Measurements from ENCODE around the gene SLC22A5.

The SLC22A5 gene

DNA sequence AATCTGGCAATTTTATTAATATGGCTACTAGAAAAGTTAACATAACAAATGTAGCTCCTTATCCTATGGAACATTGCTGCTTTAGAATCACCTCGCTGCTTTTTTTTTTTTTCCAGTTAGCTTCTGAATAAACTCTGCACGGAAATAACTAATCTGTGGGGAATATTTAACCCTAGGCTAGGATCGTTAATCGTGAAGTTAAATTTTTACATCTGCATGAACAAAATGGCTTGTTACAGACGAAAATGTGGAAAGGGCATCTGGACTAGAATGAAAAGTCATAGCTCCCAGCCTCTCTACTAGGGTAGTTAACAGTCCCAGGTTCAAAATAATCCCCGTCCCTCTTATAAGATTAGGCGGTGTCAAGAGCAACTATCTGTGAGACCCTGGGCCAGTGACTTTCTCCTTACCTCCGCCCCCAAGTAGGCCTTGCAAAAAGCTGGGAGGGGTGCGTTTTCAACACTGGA, 470 bp upstream of the SLC22A5 start:
- no peak for TF ChIP-seq USF1 (IDR thresholded peaks at IDR 0.05)
- no peak for TF ChIP-seq EGR1 (IDR thresholded peaks at IDR 0.05)
- TF ChIP-seq, protein P1, sequence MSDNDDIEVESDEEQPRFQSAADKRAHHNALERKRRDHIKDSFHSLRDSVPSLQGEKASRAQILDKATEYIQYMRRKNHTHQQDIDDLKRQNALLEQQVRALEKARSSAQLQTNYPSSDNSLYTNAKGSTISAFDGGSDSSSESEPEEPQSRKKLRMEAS (IDR thresholded peaks at IDR 0.05) = no peak
- no peak for TF ChIP-seq CREB1 (IDR thresholded peaks at IDR 0.05; ENCODE audit: low read depth)
- no peak for TF ChIP-seq TEAD4 (IDR thresholded peaks at IDR 0.05)
- TF ChIP-seq YY1 (IDR thresholded peaks at IDR 0.05; ENCODE audit: low read depth) = no peak
- no peak for TF ChIP-seq CEBPB (IDR thresholded peaks at IDR 0.05)
- TF ChIP-seq EP300 (IDR thresholded peaks at IDR 0.05; ENCODE audit: borderline replicate concordance) = no peak
- TF ChIP-seq TCF12 (IDR thresholded peaks at IDR 0.05; ENCODE audit: low read depth) = no peak
- no peak for TF ChIP-seq TAF1 (IDR thresholded peaks at IDR 0.05; ENCODE audit: low read depth)
- no peak for TF ChIP-seq ZBTB7A (IDR thresholded peaks at IDR 0.05; ENCODE audit: low read depth)
- no peak for TF ChIP-seq NFIC (IDR thresholded peaks at IDR 0.05)
- no peak for TF ChIP-seq FOXM1 (IDR thresholded peaks at IDR 0.05; ENCODE audit: borderline replicate concordance, low read depth)
- TF ChIP-seq, protein P2, sequence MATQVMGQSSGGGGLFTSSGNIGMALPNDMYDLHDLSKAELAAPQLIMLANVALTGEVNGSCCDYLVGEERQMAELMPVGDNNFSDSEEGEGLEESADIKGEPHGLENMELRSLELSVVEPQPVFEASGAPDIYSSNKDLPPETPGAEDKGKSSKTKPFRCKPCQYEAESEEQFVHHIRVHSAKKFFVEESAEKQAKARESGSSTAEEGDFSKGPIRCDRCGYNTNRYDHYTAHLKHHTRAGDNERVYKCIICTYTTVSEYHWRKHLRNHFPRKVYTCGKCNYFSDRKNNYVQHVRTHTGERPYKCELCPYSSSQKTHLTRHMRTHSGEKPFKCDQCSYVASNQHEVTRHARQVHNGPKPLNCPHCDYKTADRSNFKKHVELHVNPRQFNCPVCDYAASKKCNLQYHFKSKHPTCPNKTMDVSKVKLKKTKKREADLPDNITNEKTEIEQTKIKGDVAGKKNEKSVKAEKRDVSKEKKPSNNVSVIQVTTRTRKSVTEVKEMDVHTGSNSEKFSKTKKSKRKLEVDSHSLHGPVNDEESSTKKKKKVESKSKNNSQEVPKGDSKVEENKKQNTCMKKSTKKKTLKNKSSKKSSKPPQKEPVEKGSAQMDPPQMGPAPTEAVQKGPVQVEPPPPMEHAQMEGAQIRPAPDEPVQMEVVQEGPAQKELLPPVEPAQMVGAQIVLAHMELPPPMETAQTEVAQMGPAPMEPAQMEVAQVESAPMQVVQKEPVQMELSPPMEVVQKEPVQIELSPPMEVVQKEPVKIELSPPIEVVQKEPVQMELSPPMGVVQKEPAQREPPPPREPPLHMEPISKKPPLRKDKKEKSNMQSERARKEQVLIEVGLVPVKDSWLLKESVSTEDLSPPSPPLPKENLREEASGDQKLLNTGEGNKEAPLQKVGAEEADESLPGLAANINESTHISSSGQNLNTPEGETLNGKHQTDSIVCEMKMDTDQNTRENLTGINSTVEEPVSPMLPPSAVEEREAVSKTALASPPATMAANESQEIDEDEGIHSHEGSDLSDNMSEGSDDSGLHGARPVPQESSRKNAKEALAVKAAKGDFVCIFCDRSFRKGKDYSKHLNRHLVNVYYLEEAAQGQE (IDR thresholded peaks at IDR 0.05; ENCODE audit: low read depth) = no peak
- TF ChIP-seq RAD21 (IDR thresholded peaks at IDR 0.05; ENCODE audit: low read depth) = no peak

DNA sequence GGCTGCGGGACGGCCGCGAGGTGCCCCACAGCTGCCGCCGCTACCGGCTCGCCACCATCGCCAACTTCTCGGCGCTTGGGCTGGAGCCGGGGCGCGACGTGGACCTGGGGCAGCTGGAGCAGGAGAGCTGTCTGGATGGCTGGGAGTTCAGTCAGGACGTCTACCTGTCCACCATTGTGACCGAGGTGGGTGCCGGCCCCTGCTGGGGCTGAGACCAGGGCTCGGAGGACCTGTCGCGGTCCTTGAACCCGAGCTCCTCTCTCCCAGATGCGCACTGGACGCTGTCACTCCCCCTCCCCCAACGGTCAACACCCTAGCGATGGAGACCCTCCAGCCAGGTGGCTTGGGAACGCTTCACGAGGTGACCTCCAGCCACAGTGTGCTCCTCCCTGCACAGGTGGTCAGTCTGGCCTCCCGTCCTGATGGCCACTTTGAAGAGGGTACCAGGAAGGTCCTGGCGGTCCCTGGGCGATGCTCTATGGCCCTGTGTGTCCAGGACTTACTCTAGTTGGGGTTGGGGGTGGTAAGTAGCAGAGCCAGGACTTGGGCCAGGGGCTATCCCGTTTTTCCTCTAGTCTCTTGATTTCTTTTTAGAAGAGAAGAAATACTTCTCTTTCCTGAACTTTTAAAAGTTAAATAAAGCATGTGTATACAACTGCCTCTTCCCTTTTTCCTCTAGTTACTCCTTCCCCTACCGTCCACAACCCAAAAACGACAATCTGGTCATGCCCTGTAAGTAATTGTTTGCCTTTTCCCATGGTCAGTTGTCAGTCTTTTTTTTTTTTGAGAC, 866 bp downstream of the SLC22A5 start:
- TF ChIP-seq FOXM1 (IDR thresholded peaks at IDR 0.05; ENCODE audit: borderline replicate concordance, low read depth) (no peak), NFIC (IDR thresholded peaks at IDR 0.05) (no peak), RAD21 (IDR thresholded peaks at IDR 0.05; ENCODE audit: low read depth) (no peak)

- TF ChIP-seq TEAD4 (IDR thresholded peaks at IDR 0.05) (no peak), EP300 (IDR thresholded peaks at IDR 0.05; ENCODE audit: borderline replicate concordance) (no peak), NFIC (IDR thresholded peaks at IDR 0.05) (no peak), RAD21 (IDR thresholded peaks at IDR 0.05; ENCODE audit: low read depth) (no peak), EGR1 (IDR thresholded peaks at IDR 0.05) (no peak), CREB1 (IDR thresholded peaks at IDR 0.05; ENCODE audit: low read depth) (no peak), USF1 (IDR thresholded peaks at IDR 0.05) (no peak), TCF12 (IDR thresholded peaks at IDR 0.05; ENCODE audit: low read depth) (no peak), FOXM1 (IDR thresholded peaks at IDR 0.05; ENCODE audit: borderline replicate concordance, low read depth) (no peak), YY1 (IDR thresholded peaks at IDR 0.05; ENCODE audit: low read depth) (no peak), TAF1 (IDR thresholded peaks at IDR 0.05; ENCODE audit: low read depth) (no peak), CEBPB (IDR thresholded peaks at IDR 0.05) (no peak), ZBTB7A (IDR thresholded peaks at IDR 0.05; ENCODE audit: low read depth) (no peak)
- TF ChIP-seq, protein P1 (IDR thresholded peaks at IDR 0.05) = no peak
- TF ChIP-seq, protein P2 (IDR thresholded peaks at IDR 0.05; ENCODE audit: low read depth) = no peak
Observed at GRCh38 chr5:132370971-132371602, 1.6 kb downstream of the SLC22A5 start.

DNA sequence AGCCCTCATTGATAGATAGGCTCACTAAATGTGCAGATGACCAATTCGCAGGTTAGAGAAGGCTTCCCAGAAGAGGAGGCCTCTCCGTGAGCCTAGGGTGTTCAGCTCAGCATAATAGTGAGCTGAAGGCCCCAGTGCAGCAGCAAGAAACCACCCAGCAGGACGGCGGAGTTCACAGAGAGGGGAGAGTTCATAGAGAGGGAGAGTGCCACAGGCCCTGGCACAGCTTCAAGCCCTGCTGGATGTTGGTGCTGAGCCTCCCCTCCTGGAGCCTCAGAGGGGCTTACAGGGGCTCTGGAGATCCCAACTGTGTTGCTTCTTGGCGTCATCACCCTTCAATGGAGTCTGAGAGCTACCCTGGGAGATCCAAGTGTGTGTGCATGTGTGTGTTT, 2.1 kb downstream of the SLC22A5 start:
- no peak for TF ChIP-seq FOXM1 (IDR thresholded peaks at IDR 0.05; ENCODE audit: borderline replicate concordance, low read depth)
- TF ChIP-seq TEAD4 (IDR thresholded peaks at IDR 0.05) = no peak
- no peak for TF ChIP-seq EGR1 (IDR thresholded peaks at IDR 0.05)
- TF ChIP-seq, protein P2 (IDR thresholded peaks at IDR 0.05; ENCODE audit: low read depth) = no peak
- TF ChIP-seq USF1 (IDR thresholded peaks at IDR 0.05) = no peak
- TF ChIP-seq TAF1 (IDR thresholded peaks at IDR 0.05; ENCODE audit: low read depth) = no peak
- no peak for TF ChIP-seq TCF12 (IDR thresholded peaks at IDR 0.05; ENCODE audit: low read depth)
- no peak for TF ChIP-seq CREB1 (IDR thresholded peaks at IDR 0.05; ENCODE audit: low read depth)
- no peak for TF ChIP-seq ZBTB7A (IDR thresholded peaks at IDR 0.05; ENCODE audit: low read depth)
- TF ChIP-seq, protein P1 (IDR thresholded peaks at IDR 0.05) = no peak
- no peak for TF ChIP-seq YY1 (IDR thresholded peaks at IDR 0.05; ENCODE audit: low read depth)
- TF ChIP-seq NFIC (IDR thresholded peaks at IDR 0.05) = no peak
- TF ChIP-seq RAD21 (IDR thresholded peaks at IDR 0.05; ENCODE audit: low read depth) = no peak
- TF ChIP-seq CEBPB (IDR thresholded peaks at IDR 0.05) = no peak
